WERI-Rb-1 (cell line): ENCODE results near the gene SPRYD7.
A peak's percentile ranks its signal among the peaks of the same experiment; 100 is the strongest.

Experiments used
- DNase-seq: peaks from one replicate; pipeline ENCODE4 v3.0.0-alpha.2; 2020
- H3K27ac ChIP-seq: fragments of 250-450 bp; sonication (Bioruptor Pico); 2 replicates; pipeline ENCODE4 v1.5.1; 2020; ENCODE audit warnings: mild to moderate bottlenecking, moderate library complexity
- H3K27me3 ChIP-seq: fragments of 250-450 bp; sonication (Bioruptor Pico); 2 replicates; pipeline ENCODE4 v1.5.1; 2021; ENCODE audit warnings: mild to moderate bottlenecking, low read depth, moderate library complexity; ENCODE audit not compliant: insufficient read depth, severe bottlenecking
- H3K36me3 ChIP-seq: fragments of 250-450 bp; sonication (Bioruptor Pico); 2 replicates; pipeline ENCODE4 v1.5.1; 2020; ENCODE audit warnings: mild to moderate bottlenecking, moderate library complexity
- H3K4me3 ChIP-seq: 2 replicates; pipeline ENCODE4 v1.5.1; 2011; ENCODE audit warnings: low read depth, mild to moderate bottlenecking, control low read depth, low read length
- H3K9me3 ChIP-seq: fragments of 250-450 bp; sonication (Bioruptor Pico); 2 replicates; pipeline ENCODE4 v1.5.1; 2021; ENCODE audit warnings: mild to moderate bottlenecking, moderate library complexity; ENCODE audit not compliant: severe bottlenecking
- CTCF ChIP-seq: IDR thresholded peaks from 2 replicates; pipeline ENCODE4 v1.5.1; 2011; ENCODE audit warnings: low read depth, mild to moderate bottlenecking, control low read depth, inconsistent platforms, low read length

The SPRYD7 gene

DNA sequence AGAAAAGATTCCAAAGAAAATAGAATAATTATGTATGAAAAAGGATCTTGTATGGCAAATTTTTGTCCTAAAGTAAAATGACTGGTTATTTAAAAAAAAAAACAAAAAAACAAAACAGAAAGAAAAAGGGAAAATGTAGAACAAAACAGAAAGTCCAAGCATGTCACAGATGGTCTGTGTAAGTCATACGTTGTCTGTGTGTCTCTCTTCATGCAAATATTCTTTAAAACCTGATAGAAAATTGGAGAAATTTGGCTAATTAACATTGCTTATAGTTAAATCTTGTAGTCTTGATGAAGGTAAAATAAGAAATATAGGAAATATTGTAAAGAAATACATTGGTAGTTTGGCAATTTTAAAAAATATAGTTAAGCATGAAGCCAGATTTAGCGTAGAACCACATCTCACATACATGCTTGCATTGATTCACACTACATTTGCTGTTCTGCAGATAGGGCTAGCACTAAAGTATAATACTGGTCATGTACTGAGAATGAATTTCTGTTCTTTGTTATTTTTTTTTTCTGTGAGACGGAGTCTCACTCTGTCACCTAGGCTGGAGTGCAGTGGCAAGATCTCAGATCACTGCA lies 58.4 kb downstream of the SPRYD7 start:
- no peak overlapping the region for H3K4me3 ChIP-seq
- no peaks in the 10 kb centered on the region for H3K36me3 ChIP-seq
- H3K9me3 ChIP-seq, result no peaks in the 10 kb centered on the region
- H3K27me3 ChIP-seq, result no peaks in the 10 kb centered on the region
- no peak for DNase-seq
- no peak for TF ChIP-seq CTCF
- no peak overlapping the region for H3K27ac ChIP-seq

- Histone ChIP-seq H3K36me3 (no peaks in the 10 kb centered on the region), H3K27me3 (no peaks in the 10 kb centered on the region), H3K27ac (no peak overlapping the region), H3K4me3 (no peak overlapping the region), H3K9me3 (no peaks in the 10 kb centered on the region)
- DNase-seq, result no peak
- no peak for TF ChIP-seq CTCF
These were observed 61.7 kb downstream of the SPRYD7 start for GRCh38 chr13:49874430-49874829.

- Histone ChIP-seq H3K27ac (no peak overlapping the region), H3K36me3 (no peaks in the 10 kb centered on the region), H3K9me3 (no peaks in the 10 kb centered on the region), H3K4me3 (no peak overlapping the region), H3K27me3 (no peaks in the 10 kb centered on the region)
- peak; percentile 9 for DNase-seq
- TF ChIP-seq CTCF, result peak; percentile 31; the same call in 1 of the 2 replicates
These were observed 66.6 kb downstream of the SPRYD7 start for GRCh38 chr13:49869519-49869918.

GRCh38 chr13:49867834-49868233 lies 68.3 kb downstream of the SPRYD7 start:
- H3K4me3 ChIP-seq, result no peak overlapping the region
- no peaks in the 10 kb centered on the region for H3K36me3 ChIP-seq
- no peaks in the 10 kb centered on the region for H3K9me3 ChIP-seq
- H3K27ac ChIP-seq, result no peak overlapping the region
- no peaks in the 10 kb centered on the region for H3K27me3 ChIP-seq
- no peak for TF ChIP-seq CTCF
- DNase-seq, result no peak

- Histone ChIP-seq H3K27me3 (no peaks in the 10 kb centered on the region), H3K4me3 (no peak overlapping the region), H3K36me3 (no peaks in the 10 kb centered on the region), H3K27ac (no peak overlapping the region), H3K9me3 (no peaks in the 10 kb centered on the region)
- no peak for DNase-seq
- no peak for TF ChIP-seq CTCF
These were observed 70.9 kb downstream of the SPRYD7 start for GRCh38 chr13:49865218-49865617.

- no peak overlapping the region for H3K4me3 ChIP-seq
- TF ChIP-seq CTCF, result no peak
- DNase-seq, result no peak
- H3K36me3 ChIP-seq, result no peaks in the 10 kb centered on the region
- H3K9me3 ChIP-seq, result no peaks in the 10 kb centered on the region
- H3K27me3 ChIP-seq, result no peaks in the 10 kb centered on the region
- no peak overlapping the region for H3K27ac ChIP-seq
These were observed 71.6 kb downstream of the SPRYD7 start for GRCh38 chr13:49864509-49864908.
